Keratinocyte (primary cell): Measurements from ENCODE around the gene CCNO. TPM values are rescaled to one million over a fixed set of nuclear protein-coding genes. Genes with fewer than 3 reads are reported as not detected.

Experiments
- DNase-seq: peaks from one replicate; pipeline ENCODE4 v3.0.0-alpha.2; 2011; ENCODE audit warnings: low read depth, missing footprints, low spot score
- FAIRE-seq: peaks from 2 replicates; lab custom pipeline; 2011; peaks lifted over from hg19 to GRCh38; lab: Jason Lieb, UNC
- H2AFZ ChIP-seq: 2 replicates; pipeline ENCODE4 v1.6.0; 2012; ENCODE audit warnings: low read length, control low read depth, inconsistent platforms; ENCODE audit not compliant: control insufficient read depth
- H3K27ac ChIP-seq: 2 replicates; pipeline ENCODE4 v1.5.1; 2011; ENCODE audit warnings: low read length; ENCODE audit not compliant: control insufficient read depth, insufficient read depth
- H3K27me3 ChIP-seq: 3 replicates; pipeline ENCODE4 v1.6.0; 2011; ENCODE audit warnings: low read length; ENCODE audit not compliant: control insufficient read depth, insufficient read depth; ENCODE audit errors: extremely low read depth
- H3K36me3 ChIP-seq, 2 experiments: 2 replicates in 1 of 2; 3 replicates in 1 of 2; pipeline ENCODE4 v1.5.1; 2011; ENCODE audit warnings: low read length in 2 of 2, mild to moderate bottlenecking in 1 of 2; ENCODE audit not compliant: control insufficient read depth in 2 of 2, insufficient read depth in 2 of 2; ENCODE audit errors: extremely low read depth in 1 of 2
- H3K4me1 ChIP-seq: 3 replicates; pipeline ENCODE4 v1.5.1; 2011; ENCODE audit warnings: low read length; ENCODE audit not compliant: control insufficient read depth, insufficient read depth; ENCODE audit errors: extremely low read depth
- H3K4me2 ChIP-seq: 3 replicates; pipeline ENCODE4 v1.6.0; 2011; ENCODE audit warnings: low read depth, low read length; ENCODE audit not compliant: control insufficient read depth, insufficient read depth; ENCODE audit errors: extremely low read depth
- H3K4me3 ChIP-seq, 3 experiments: fragments of 200-600 bp in 1 of 3; sonication (generic) in 1 of 3; 2 replicates in 2 of 3; 3 replicates in 1 of 3; pipeline ENCODE4 v1.5.1; 2011 to 2016; ENCODE audit warnings: low read length in 3 of 3, mild to moderate bottlenecking in 3 of 3, control low read depth in 2 of 3, inconsistent platforms in 1 of 3, low read depth in 1 of 3, mixed read lengths in 1 of 3, mixed run types in 1 of 3, moderate library complexity in 1 of 3; ENCODE audit not compliant: control insufficient read depth in 2 of 3, insufficient read depth in 2 of 3; ENCODE audit errors: extremely low read depth in 1 of 3
- H3K79me2 ChIP-seq: 2 replicates; pipeline ENCODE4 v1.6.0; 2012; ENCODE audit warnings: low read length; ENCODE audit not compliant: control insufficient read depth, insufficient read depth
- H3K9ac ChIP-seq: 3 replicates; pipeline ENCODE4 v1.6.0; 2011; ENCODE audit warnings: low read length; ENCODE audit not compliant: control insufficient read depth, insufficient read depth; ENCODE audit errors: extremely low read depth
- H3K9me1 ChIP-seq: 3 replicates; pipeline ENCODE4 v1.6.0; 2011; ENCODE audit warnings: low read length; ENCODE audit not compliant: control insufficient read depth, insufficient read depth; ENCODE audit errors: extremely low read depth
- H3K9me3 ChIP-seq: 2 replicates; pipeline ENCODE4 v1.5.1; 2012; ENCODE audit warnings: low read depth, low read length; ENCODE audit not compliant: control insufficient read depth
- H4K20me1 ChIP-seq: 3 replicates; pipeline ENCODE4 v1.6.0; 2011; ENCODE audit warnings: low read length; ENCODE audit not compliant: control insufficient read depth, insufficient read depth; ENCODE audit errors: extremely low read depth
- EZH2 ChIP-seq: IDR thresholded peaks from one replicate; pipeline ENCODE4 v1.6.1; 2012; ENCODE audit warnings: inconsistent platforms, mild to moderate bottlenecking, low read length, moderate library complexity
- dilution Hi-C: fragments of 300-500 bp; cut with MboI; formaldehyde crosslinking; loops from one replicate; pipeline ENCODE4 v1.7.0; 2020; ENCODE audit warnings: low sequenced_read_pairs; ENCODE audit not compliant: extremely low pct_ligation_motif_present
- polyA plus RNA-seq, 5 experiments: library from polyadenylated mRNA; depleted of rRNA in 3 of 5; stranded (reverse) in 3 of 5; stranded (forward) in 1 of 5; unstranded in 1 of 5; fragments of >200 nt; gene quantifications; 1 replicate in 1 of 5; 2 replicates in 3 of 5; 3 replicates in 1 of 5; pipeline versions ENCODE4 v1.2.1 to v1.2.3, GENCODE V29; 2011 to 2012; ENCODE audit warnings: missing spikeins in 2 of 5, low read depth in 1 of 5, low replicate concordance in 1 of 5
- TF ChIP-seq, protein P1 (sequence below), 3 experiments: IDR thresholded peaks in 1 of 3; conservative IDR thresholded peaks in 1 of 3; optimal IDR thresholded peaks in 1 of 3; 2 replicates in 2 of 3; 3 replicates in 1 of 3; pipeline versions ENCODE3 to v1.5.1; 2011; ENCODE audit warnings: low read length in 3 of 3, mild to moderate bottlenecking in 3 of 3, moderate library complexity in 2 of 3, control low read depth in 1 of 3, inconsistent platforms in 1 of 3; ENCODE audit not compliant: insufficient read depth in 2 of 3; ENCODE audit errors: extremely low read depth in 1 of 3

The CCNO gene
- polyA plus RNA-seq, 1 donor (not counting 4 experiments of a cell fraction or from before 2014, with no cell fraction given) = 0.42 TPM

DNA sequence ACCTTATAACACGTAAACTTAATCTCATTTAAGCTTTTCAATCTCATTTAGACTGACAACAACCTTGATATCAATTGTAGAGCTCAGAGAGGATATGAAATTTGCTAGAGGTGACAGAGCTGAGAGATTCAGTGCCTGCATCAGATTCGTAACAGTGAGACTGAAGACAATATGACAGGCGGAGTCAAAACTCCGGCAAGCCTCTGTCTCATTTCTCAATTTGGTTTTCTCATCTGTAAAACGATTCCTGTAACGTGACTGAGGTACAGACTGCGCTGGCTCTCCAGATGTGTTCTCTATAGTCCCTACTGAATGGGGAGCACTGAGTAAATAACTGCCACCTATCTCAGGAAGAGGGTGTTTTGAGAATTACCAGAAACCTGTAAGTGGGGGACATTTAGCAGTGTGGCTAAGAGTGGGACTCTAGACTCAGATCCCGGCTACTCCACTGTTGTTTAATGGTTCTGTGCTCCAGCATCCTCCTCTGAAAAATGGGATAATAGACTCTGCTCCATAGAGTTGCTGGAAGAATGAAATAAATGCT is 3.2 kb downstream of the CCNO start:
- Histone ChIP-seq H3K9ac (no peak overlapping the region), H3K4me3 (no peak overlapping the region), H3K79me2 (no peaks in the 10 kb centered on the region), H2AFZ (no peak overlapping the region), H3K27me3 (peaks cover 21% of the 10 kb centered on the region), H4K20me1 (no peaks in the 10 kb centered on the region), H3K9me3 (no peaks in the 10 kb centered on the region), H3K4me2 (no peak overlapping the region), H3K36me3 (peaks cover 0 to 2% of the 10 kb centered on the region in 2 experiments), H3K9me1 (no peaks in the 10 kb centered on the region), H3K4me1 (peaks cover 15% of the 10 kb centered on the region), H3K27ac (no peak overlapping the region)
- no peak for TF ChIP-seq EZH2
- TF ChIP-seq, protein P1, sequence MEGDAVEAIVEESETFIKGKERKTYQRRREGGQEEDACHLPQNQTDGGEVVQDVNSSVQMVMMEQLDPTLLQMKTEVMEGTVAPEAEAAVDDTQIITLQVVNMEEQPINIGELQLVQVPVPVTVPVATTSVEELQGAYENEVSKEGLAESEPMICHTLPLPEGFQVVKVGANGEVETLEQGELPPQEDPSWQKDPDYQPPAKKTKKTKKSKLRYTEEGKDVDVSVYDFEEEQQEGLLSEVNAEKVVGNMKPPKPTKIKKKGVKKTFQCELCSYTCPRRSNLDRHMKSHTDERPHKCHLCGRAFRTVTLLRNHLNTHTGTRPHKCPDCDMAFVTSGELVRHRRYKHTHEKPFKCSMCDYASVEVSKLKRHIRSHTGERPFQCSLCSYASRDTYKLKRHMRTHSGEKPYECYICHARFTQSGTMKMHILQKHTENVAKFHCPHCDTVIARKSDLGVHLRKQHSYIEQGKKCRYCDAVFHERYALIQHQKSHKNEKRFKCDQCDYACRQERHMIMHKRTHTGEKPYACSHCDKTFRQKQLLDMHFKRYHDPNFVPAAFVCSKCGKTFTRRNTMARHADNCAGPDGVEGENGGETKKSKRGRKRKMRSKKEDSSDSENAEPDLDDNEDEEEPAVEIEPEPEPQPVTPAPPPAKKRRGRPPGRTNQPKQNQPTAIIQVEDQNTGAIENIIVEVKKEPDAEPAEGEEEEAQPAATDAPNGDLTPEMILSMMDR (optimal IDR thresholded peaks at IDR 0.05 in 1 of 3, IDR thresholded peaks at IDR 0.05 in 1 of 3, conservative IDR thresholded peaks at IDR 0.05 in 1 of 3; ENCODE audit: extremely low read depth in 1 of 3, insufficient read depth in 2 of 3, low read length in 3 of 3) = no peak
- dilution Hi-C loops = no loop called here
- no peak for DNase-seq
- FAIRE-seq = no peak

DNA sequence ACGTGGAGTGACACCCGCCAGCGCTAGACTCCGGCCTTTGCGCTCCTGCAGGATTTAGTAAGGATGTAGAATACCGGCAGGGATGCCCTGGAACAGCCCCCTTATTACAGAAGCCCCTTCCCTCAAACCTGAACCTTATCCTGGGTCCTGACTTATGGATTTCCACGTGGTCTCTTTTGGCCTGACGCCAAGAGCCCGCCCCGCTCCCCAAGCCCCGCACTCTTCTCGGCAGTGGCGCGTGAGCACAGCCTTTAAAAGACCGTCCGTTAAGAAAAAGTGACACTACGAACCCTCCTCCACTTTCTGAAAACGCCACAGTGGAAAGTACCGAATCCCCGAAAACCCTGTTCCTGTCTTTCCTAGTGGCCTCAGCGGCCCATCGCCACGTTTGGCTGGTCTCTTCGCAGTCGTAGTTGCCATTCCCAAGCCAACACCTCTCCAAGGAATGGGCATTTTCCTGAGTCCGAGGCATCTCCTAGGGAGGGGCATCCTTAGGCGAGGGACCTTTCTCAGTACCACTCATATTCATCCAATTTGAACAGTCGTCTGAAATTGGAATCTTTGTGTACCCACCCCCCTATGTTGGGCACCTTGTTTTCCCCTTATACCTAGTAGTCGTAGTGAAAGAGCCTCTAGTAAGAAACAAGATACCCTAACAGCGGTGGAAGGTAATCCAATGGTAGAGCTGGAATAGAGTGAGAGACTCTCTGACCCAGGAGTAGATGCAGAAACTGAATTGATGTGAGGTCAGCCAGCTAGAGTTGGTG is 5.6 kb downstream of the CCNO start:
- H2AFZ ChIP-seq = peak overlapping the region; percentile 68
- FAIRE-seq = no peak

More for the DNA sequence above, 5.6 kb downstream of the CCNO start:
- dilution Hi-C loops = no loop called here
- no peak overlapping the region for H3K27ac ChIP-seq
- H3K27me3 ChIP-seq = peaks cover 39% of the 10 kb centered on the region
- H3K4me1 ChIP-seq = peaks cover 7% of the 10 kb centered on the region
- H3K9ac ChIP-seq = peak overlapping the region; percentile 47
- TF ChIP-seq, protein P1 (optimal IDR thresholded peaks at IDR 0.05 in 1 of 3, IDR thresholded peaks at IDR 0.05 in 1 of 3, conservative IDR thresholded peaks at IDR 0.05 in 1 of 3; ENCODE audit: extremely low read depth in 1 of 3, insufficient read depth in 2 of 3, low read length in 3 of 3) = no peak
- peak; percentile 35 for TF ChIP-seq EZH2
- H3K79me2 ChIP-seq = no peaks in the 10 kb centered on the region
- H3K9me3 ChIP-seq = no peaks in the 10 kb centered on the region
- peak overlapping the region; percentile 43 to 69 (median 55) for H3K4me3 ChIP-seq
- no peaks in the 10 kb centered on the region for H3K9me1 ChIP-seq
- H3K36me3 ChIP-seq = peaks cover 0 to 2% of the 10 kb centered on the region in 2 experiments
- DNase-seq = no peak
- no peaks in the 10 kb centered on the region for H4K20me1 ChIP-seq
- peak overlapping the region; percentile 82 for H3K4me2 ChIP-seq
